ENCODE results near the gene SLAMF9. TPM values are rescaled to one million over a fixed set of nuclear protein-coding genes. Genes with fewer than 3 reads are reported as not detected.

The SLAMF9 gene
- total and polyA plus RNA-seq, 2 of the 8 experiments (the other 6 are each of a cell fraction or from before 2014, with no cell fraction given), result not detected

DNA sequence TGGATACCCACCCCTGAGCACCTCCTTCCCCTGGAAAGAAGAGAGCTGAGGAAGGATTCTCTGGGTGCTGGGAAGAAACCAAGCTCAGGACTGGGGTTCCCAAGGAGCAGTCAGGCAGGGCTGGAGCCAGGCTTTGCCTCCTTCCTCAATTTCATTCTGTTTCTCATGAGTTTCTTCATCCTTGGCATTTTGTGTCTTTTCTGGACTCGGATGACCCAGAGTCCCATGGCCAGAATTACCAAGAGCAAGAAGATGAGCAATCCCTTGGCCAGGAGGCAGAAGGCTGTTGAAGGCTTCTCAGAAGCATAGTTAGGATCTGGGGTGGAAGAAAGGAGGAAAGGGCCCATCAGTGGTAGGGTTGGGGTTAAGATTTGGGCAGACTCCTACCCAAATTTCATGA, 2.5 kb downstream of the SLAMF9 start:
- Histone ChIP-seq H3K36me3 (ENCODE audit: control insufficient read depth in 2 of 4, insufficient read depth in 4 of 4, low read length in 3 of 4) (no peaks in the 10 kb centered on the region), H2AFZ (ENCODE audit: low read length) (no peak overlapping the region), H4K5ac (ENCODE audit: insufficient read length, low read depth, low read length) (no peak overlapping the region), H4K8ac (ENCODE audit: extremely low read depth, insufficient read depth, low read length) (no peak overlapping the region), H3K4me3 (ENCODE audit: extremely low read depth in 1 of 4, insufficient read depth in 2 of 4, low read depth in 3 of 4, low read length in 4 of 4) (no peak overlapping the region), H4K20me1 (replicated peaks in 1 of 2; ENCODE audit: control insufficient read depth in 1 of 2, insufficient read depth in 2 of 2, low read length in 2 of 2) (no peaks in the 10 kb centered on the region), H3K9ac (replicated peaks in 1 of 4; ENCODE audit: extremely low read depth in 1 of 4, low read depth in 3 of 4, low read length in 3 of 4) (no peak overlapping the region), H2BK120ac (replicated peaks; ENCODE audit: low read depth, low read length) (no peak overlapping the region), H2BK20ac (ENCODE audit: low read length) (no peak overlapping the region), H2AK5ac (ENCODE audit: low read depth, low read length) (no peak overlapping the region), H3K4me1 (replicated peaks in 1 of 4; ENCODE audit: control insufficient read depth in 3 of 4, insufficient read depth in 4 of 4, low read length in 3 of 4) (peaks cover 1 to 4% (median 3%) of the 10 kb centered on the region in 4 experiments; a peak in 5 of 7 replicates), H2BK15ac (ENCODE audit: low read length) (no peak overlapping the region), H2BK5ac (ENCODE audit: low read depth, low read length) (no peak overlapping the region), H3K56ac (replicated peaks; ENCODE audit: insufficient read length, low read depth, low read length) (no peak overlapping the region), H3K27ac (ENCODE audit: low read depth, low read length) (no peak overlapping the region), H3K18ac (ENCODE audit: extremely low read depth, low read length) (no peak overlapping the region), H3K9me3 (ENCODE audit: insufficient read depth in 2 of 2, low read depth in 1 of 2, low read length in 1 of 2) (no peaks in the 10 kb centered on the region), H3K14ac (ENCODE audit: insufficient read length) (no peak overlapping the region), H3K4ac (replicated peaks; ENCODE audit: insufficient read length, low read depth, low read length) (no peak overlapping the region), H4K91ac (replicated peaks; ENCODE audit: insufficient read length, low read length) (no peak overlapping the region), H3K27me3 (replicated peaks in 1 of 4; ENCODE audit: control insufficient read depth in 3 of 4, extremely low read depth in 1 of 4, insufficient read depth in 3 of 4, low read length in 3 of 4) (no peaks in the 10 kb centered on the region; a peak in 1 of 7 replicates), H3K4me2 (ENCODE audit: insufficient read depth in 1 of 2, low read depth in 2 of 2, low read length in 2 of 2) (no peak overlapping the region), H3K23me2 (ENCODE audit: low read depth, low read length) (no peaks in the 10 kb centered on the region), H3K79me1 (ENCODE audit: low read depth, low read length) (no peaks in the 10 kb centered on the region), H3K79me2 (ENCODE audit: control insufficient read depth in 1 of 2, insufficient read depth in 2 of 2, low read length in 2 of 2) (no peaks in the 10 kb centered on the region), H2BK12ac (ENCODE audit: low read depth, low read length) (no peak overlapping the region), H3K23ac (ENCODE audit: insufficient read length) (no peak overlapping the region)
- 77% methylated on average over 1 of the region's 1 CpG; no CpG with 5 or more reads in 1 of the 2 experiments for WGBS, 2 experiments (ENCODE audit: extremely low coverage in 1 of 2, insufficient coverage in 1 of 2, insufficient read length in 1 of 2, insufficient replicate concordance in 2 of 2, low coverage in 1 of 2, low lambda C conversion rate in 2 of 2, missing lambda C conversion rate in 1 of 2)
- TF ChIP-seq RNF2 (IDR thresholded peaks at IDR 0.05; ENCODE audit: borderline replicate concordance, low read depth, low read length, missing control alignments, poor library complexity, severe bottlenecking), result no peak
- no peak for TF ChIP-seq CREB1 (IDR thresholded peaks at IDR 0.05)
- TF ChIP-seq EZH2 (IDR thresholded peaks at IDR 0.05; ENCODE audit: low read depth, low read length, severe bottlenecking), result no peak
- no peak for TF ChIP-seq SRF (IDR thresholded peaks at IDR 0.05; ENCODE audit: low read depth, low read length)
- TF ChIP-seq YY1 (IDR thresholded peaks at IDR 0.05; ENCODE audit: low read depth, low read length), result no peak
- TF ChIP-seq, protein P1, sequence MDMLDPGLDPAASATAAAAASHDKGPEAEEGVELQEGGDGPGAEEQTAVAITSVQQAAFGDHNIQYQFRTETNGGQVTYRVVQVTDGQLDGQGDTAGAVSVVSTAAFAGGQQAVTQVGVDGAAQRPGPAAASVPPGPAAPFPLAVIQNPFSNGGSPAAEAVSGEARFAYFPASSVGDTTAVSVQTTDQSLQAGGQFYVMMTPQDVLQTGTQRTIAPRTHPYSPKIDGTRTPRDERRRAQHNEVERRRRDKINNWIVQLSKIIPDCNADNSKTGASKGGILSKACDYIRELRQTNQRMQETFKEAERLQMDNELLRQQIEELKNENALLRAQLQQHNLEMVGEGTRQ (IDR thresholded peaks at IDR 0.05; ENCODE audit: low read length), result no peak
- no peak for TF ChIP-seq GTF2F1 (IDR thresholded peaks at IDR 0.05; ENCODE audit: borderline replicate concordance, low read depth, low read length)
- TF ChIP-seq HDAC6 (IDR thresholded peaks at IDR 0.05; ENCODE audit: low read depth, low read length), result no peak
- TF ChIP-seq EGR1 (IDR thresholded peaks at IDR 0.05; ENCODE audit: borderline replicate concordance, low read depth, low read length), result no peak
- TF ChIP-seq SUZ12 (IDR thresholded peaks at IDR 0.05; ENCODE audit: low read length), result no peak
- no peak for TF ChIP-seq KDM1A (IDR thresholded peaks at IDR 0.05; ENCODE audit: borderline replicate concordance, low read length)
- ChIA-PET CTCF (ENCODE audit: partially characterized antibody) (interaction anchor here (1.8 to 35.5 kb wide), 3 partner anchors 15 to 152 kb away, joined by 4 to 696 read pairs (median 128); no protein-coding TSS in a partner anchor), POLR2A (ENCODE audit: partially characterized antibody) (no interaction called here)
- DNase-seq (ENCODE audit: low read depth in 1 of 2, low spot score in 2 of 2) (no peak), FAIRE-seq (no peak)

Measured in H1 (cell line).